ENCODE measurements around the gene CD164L2.

The CD164L2 gene

GRCh38 chr1:27342778-27343638 is 40.1 kb downstream of the CD164L2 start:
- DNase-seq: peak; percentile 70

DNA sequence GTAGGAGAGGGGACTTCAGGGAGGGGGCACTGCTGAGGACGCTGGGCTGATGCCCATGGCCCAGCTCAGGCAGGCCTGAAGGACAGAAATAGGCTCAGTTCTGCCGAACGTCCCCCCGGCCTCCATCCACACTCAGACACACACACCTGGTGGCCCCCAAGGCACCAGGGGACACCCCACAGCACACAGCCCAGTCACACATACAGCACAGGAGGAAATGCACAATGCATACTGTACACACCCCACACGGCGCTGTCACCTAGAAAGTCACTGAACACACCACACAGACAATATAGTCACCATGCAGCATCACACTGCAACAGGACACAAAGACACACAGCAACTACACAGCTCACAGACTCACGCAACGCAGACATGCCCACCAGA is 40.7 kb downstream of the CD164L2 start:
- peak; percentile 52 for DNase-seq

DNA sequence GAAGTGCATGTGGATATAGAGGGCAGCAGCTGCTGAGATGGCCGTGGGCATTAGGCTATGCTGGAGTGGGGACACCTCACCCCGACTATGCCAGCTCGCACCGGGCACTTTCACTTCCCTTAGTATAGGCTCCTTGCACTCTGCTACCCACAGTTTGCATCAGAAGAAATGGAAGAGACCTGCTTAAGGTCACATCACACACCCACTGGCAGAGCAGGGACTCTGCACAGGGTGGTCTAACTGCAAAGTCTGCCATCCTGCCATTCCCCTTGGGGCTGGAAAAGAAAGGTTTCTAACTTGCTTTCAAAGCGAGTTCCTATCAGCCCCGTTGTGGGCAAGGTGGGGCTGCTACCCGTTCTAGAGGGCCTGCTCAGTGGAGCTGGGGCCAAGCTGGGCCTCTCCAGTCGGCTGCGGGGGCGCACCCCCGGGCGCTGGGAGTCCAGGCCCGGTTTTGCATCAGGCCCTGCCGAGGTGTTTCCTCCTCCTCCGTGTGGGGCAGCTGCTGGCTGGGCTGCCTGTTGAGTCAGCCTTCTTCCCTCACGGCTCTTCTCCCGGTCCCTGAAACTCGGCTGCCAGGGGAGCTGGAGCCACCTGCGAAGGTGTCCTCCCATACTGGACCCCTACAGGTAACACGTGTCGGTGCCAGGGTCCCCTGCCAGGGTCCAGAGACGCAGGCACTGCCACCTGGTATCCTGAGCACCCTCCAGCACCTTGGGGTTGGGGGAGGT is 41.4 kb downstream of the CD164L2 start, which contains the start of gene SYTL1:
TSS of gene SYTL1 (plus strand) at position 498 of the 728 bp plus-strand sequence. CDS start 3,313 bp downstream, outside the sequence.
- peak; percentile 77 for DNase-seq

- no peak for DNase-seq
Measured at GRCh38 chr1:27339213-27339612, 43.9 kb downstream of the CD164L2 start.

- DNase-seq: no peak
Measured at GRCh38 chr1:27338751-27339150, 44.4 kb downstream of the CD164L2 start.

- no peak for DNase-seq
Measured at GRCh38 chr1:27336756-27337155, 46.4 kb downstream of the CD164L2 start.

GRCh38 chr1:27335506-27336422 is 47.4 kb downstream of the CD164L2 start:
- DNase-seq: no peak

- DNase-seq: no peak
Measured at GRCh38 chr1:27333717-27334279, 49.3 kb downstream of the CD164L2 start.

DNA sequence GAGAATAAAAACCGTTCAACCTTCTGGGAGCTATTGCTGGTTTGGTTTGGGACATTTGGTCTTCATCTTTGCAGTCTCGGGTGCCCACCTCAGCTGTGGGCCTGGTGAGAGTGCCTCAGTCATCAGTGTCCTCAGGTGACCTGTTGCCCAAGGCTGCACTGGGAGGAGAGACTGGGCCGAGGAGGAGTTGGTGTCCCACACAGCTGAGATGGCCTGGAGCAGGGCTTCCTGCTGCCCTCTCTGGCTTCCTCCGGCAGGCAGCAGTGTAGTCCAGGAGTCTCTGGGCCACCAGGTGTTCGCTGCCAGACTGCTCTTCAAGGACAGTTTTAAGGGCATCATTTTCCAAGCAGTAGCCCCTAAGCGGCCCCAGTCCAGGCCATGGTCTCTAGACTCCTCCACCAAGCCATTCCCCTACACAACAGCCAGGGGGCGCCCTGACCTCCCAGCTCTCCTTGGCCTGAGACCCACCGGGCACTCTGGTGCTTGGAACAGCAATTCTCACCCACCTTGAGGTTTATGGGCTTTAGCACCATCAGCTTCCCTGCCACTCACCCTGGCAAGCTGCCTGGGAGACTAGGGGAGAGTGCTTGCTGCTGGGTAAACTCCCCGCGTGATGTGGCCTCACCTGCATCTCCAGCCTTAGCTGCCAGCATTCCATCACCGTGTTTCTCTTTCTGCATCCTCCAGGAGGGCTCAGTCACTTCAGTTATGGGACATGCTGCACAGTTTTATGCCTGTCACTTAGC is 50.4 kb downstream of the CD164L2 start:
- DNase-seq: peak; percentile 75

DNA sequence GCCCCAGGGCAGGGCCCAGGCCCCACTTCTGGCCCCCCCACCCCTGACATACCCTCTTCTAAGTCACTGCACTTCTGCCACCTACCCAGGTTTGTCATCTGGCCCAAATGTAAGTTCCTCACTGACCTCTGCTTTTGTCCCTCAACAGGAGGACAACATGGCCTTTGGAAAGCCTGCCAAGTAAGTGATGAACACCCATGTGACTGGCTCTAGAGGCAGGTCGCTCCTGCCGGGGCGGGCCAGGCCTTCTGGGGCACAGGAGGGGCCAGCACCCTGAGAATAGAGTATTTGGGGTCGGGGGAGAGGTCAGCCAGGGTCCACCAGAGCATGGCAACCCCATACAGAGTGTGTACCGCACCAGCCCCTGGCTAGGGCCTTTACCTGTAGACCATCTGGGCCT is 51.2 kb downstream of the CD164L2 start:
- DNase-seq: no peak

DNA sequence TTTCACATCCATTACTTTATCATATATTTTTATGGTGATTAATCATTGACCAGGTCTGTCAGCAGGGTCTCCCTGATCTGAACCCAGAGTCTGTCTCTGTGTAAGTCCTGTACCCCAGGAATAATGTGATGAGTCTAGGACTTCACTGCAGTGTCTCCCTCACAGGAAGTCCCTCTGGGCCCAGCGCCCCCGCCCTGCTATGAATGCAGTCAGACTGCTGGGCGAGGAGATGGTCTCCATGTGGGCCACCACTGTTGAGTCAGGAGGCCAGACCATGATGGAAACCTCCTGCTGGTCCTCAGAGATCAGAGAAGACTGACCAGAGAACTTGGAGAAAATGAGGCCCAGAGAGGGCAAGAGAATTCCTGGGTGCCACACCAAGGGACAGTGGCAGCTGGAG is 51.7 kb downstream of the CD164L2 start:
- no peak for DNase-seq

DNA sequence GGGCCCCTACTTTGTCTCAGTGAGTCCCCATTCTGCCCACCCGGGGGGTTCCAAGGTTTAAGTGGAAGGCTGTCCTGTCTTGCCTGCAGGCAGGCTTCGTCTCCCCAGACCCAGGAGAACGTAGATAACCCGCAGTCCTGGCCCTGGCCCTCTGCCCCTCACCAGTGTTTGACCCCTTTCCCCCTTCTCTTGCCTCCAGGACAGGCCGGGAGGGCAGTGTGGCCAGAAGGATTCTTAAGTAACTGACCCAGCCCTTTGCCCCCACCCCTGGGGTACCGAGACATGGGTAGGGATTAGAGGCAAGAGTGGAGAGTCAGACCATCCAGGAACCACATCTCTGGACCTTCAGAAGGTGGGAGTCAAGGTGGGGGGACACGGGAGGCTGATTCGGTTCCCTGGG is 52.3 kb downstream of the CD164L2 start:
- no peak for DNase-seq
